MCF 10A (cell line): ENCODE data around the gene ANP32A. TPM values are rescaled to one million over a fixed set of nuclear protein-coding genes. Genes with fewer than 3 reads are reported as not detected.

ENCODE experiments used
- BruUV-seq: library from RNA; stranded (reverse); fragments of 400-500 nt; replicated peaks from 2 replicates; lab custom pipeline; 2021; lab: Mats Ljungman, UMichigan
- CTCF ChIA-PET: fragments of 300-600 bp; sonication (Branson Sonifier 250); formaldehyde crosslinking; extraction: SDS; loops from one replicate; lab custom pipeline; 2021; ENCODE audit warnings: antibody characterized with exemption, inconsistent platforms; lab: Yijun Ruan, JAX
- POLR2A ChIA-PET: fragments of 300-600, 350-650 bp; sonication (Branson Sonifier 250); formaldehyde crosslinking; extraction: SDS; loops from one replicate; lab custom pipeline; 2020; ENCODE audit warnings: antibody characterized with exemption, inconsistent platforms; lab: Yijun Ruan, JAX
- DNase-seq: peaks from one replicate; pipeline ENCODE4 v3.0.0-alpha.2; 2018; ENCODE audit not compliant: unreplicated experiment
- H3K27ac Mint-ChIP-seq: one replicate; pipeline ENCODE4 v1.8.0; 2022; ENCODE audit warnings: mild to moderate bottlenecking, low read depth, mixed read lengths; ENCODE audit not compliant: unreplicated experiment
- H3K27me3 Mint-ChIP-seq: one replicate; pipeline ENCODE4 v1.8.0; 2022; ENCODE audit warnings: mixed read lengths; ENCODE audit not compliant: insufficient read depth, unreplicated experiment
- H3K36me3 Mint-ChIP-seq: one replicate; pipeline ENCODE4 v1.8.0; 2022; ENCODE audit warnings: mild to moderate bottlenecking, moderate library complexity, mixed read lengths; ENCODE audit not compliant: insufficient read depth, unreplicated experiment
- H3K4me1 Mint-ChIP-seq: one replicate; pipeline ENCODE4 v1.8.0; 2022; ENCODE audit warnings: mixed read lengths; ENCODE audit not compliant: insufficient read depth, unreplicated experiment
- H3K4me3 Mint-ChIP-seq: one replicate; pipeline ENCODE4 v1.8.0; 2022; ENCODE audit warnings: mild to moderate bottlenecking, moderate library complexity, mixed read lengths; ENCODE audit not compliant: unreplicated experiment
- H3K9me3 Mint-ChIP-seq: one replicate; pipeline ENCODE4 v1.8.0; 2022; ENCODE audit warnings: mixed read lengths; ENCODE audit not compliant: unreplicated experiment
- CTCF ChIP-seq: fragments of 200-600 bp; IDR thresholded peaks from one replicate; pipeline ENCODE4 v1.8.0; 2022; ENCODE audit warnings: antibody characterized with exemption, mild to moderate bottlenecking; ENCODE audit not compliant: unreplicated experiment
- intact Hi-C: fragments of 100-400 bp; cut with micrococcal nuclease; formaldehyde crosslinking; loops from 2 replicates; pipeline ENCODE4 v1.14.1; 2022
- total RNA-seq: library from RNA; stranded (reverse); gene quantifications from 2 replicates; pipeline ENCODE4 v1.2.3, GENCODE V29; 2022

The ANP32A gene
- total RNA-seq, 1 experiment from 2014 or later = 150 TPM

- peaks cover 7% of the 10 kb centered on the region for H3K36me3 Mint-ChIP-seq
- ChIA-PET POLR2A (no interaction called here), CTCF (interaction anchor here (1.0 kb wide), 1 partner anchor 141 kb away, joined by 7 read pairs; no protein-coding TSS in a partner anchor)
- no peaks in the 10 kb centered on the region for H3K27me3 Mint-ChIP-seq
- intact Hi-C loops = no loop called here
- H3K4me3 Mint-ChIP-seq = no peak overlapping the region
- H3K4me1 Mint-ChIP-seq = no peaks in the 10 kb centered on the region
- DNase-seq = no peak
- H3K9me3 Mint-ChIP-seq = no peaks in the 10 kb centered on the region
- BruUV-seq = no TSS peak
- H3K27ac Mint-ChIP-seq = no peak overlapping the region
- TF ChIP-seq CTCF = no peak
Measured at GRCh38 chr15:68734352-68734751, 86.3 kb downstream of the ANP32A start.

- H3K4me3 Mint-ChIP-seq = no peak overlapping the region
- no peaks in the 10 kb centered on the region for H3K9me3 Mint-ChIP-seq
- H3K27ac Mint-ChIP-seq = no peak overlapping the region
- no peaks in the 10 kb centered on the region for H3K27me3 Mint-ChIP-seq
- no peak for TF ChIP-seq CTCF
- H3K36me3 Mint-ChIP-seq = peaks cover 7% of the 10 kb centered on the region
- CTCF ChIA-PET = no interaction called here
- intact Hi-C loops = no loop called here
- BruUV-seq = no TSS peak
- POLR2A ChIA-PET = no interaction called here
- DNase-seq = no peak
- H3K4me1 Mint-ChIP-seq = no peaks in the 10 kb centered on the region
Measured at GRCh38 chr15:68733666-68734065, 87.0 kb downstream of the ANP32A start.

- TF ChIP-seq CTCF = no peak
- no peak overlapping the region for H3K4me3 Mint-ChIP-seq
- intact Hi-C loops = no loop called here
- no TSS peak for BruUV-seq
- H3K9me3 Mint-ChIP-seq = no peaks in the 10 kb centered on the region
- H3K36me3 Mint-ChIP-seq = peaks cover 7% of the 10 kb centered on the region
- CTCF ChIA-PET = interaction anchor here (0.5 to 1.8 kb wide), 3 partner anchors 10 to 175 kb away, joined by 3 to 20 read pairs (median 3); no protein-coding TSS in a partner anchor
- no peak overlapping the region for H3K27ac Mint-ChIP-seq
- no peaks in the 10 kb centered on the region for H3K27me3 Mint-ChIP-seq
- POLR2A ChIA-PET = no interaction called here
- DNase-seq = no peak
- no peaks in the 10 kb centered on the region for H3K4me1 Mint-ChIP-seq
Measured at GRCh38 chr15:68732451-68732850, 88.2 kb downstream of the ANP32A start.

- no peak for DNase-seq
- TF ChIP-seq CTCF = no peak
- Mint-ChIP-seq H3K4me1 (no peaks in the 10 kb centered on the region), H3K27ac (no peak overlapping the region), H3K4me3 (no peak overlapping the region), H3K9me3 (no peaks in the 10 kb centered on the region), H3K27me3 (no peaks in the 10 kb centered on the region), H3K36me3 (peaks cover 7% of the 10 kb centered on the region)
- ChIA-PET POLR2A (interaction anchor here (1.6 kb wide), 1 partner anchor 145 kb away, joined by 5 read pairs; no protein-coding TSS in a partner anchor), CTCF (interaction anchor here (0.5 to 2.0 kb wide), 16 partner anchors 9 to 221 kb away, joined by 3 to 20 read pairs (median 3); no protein-coding TSS in a partner anchor)
- intact Hi-C loops = loop anchor here (1.0 kb wide), 2 partner anchors 98 to 144 kb away; no protein-coding TSS in a partner anchor
- BruUV-seq = no TSS peak
Measured at GRCh38 chr15:68730976-68731897, 89.5 kb downstream of the ANP32A start.
